ENCODE measurements around the gene DLGAP1.

Gene DLGAP1

GRCh38 chr18:3796434-3796833 is 658.7 kb downstream of the DLGAP1 start:
- Histone ChIP-seq H2BK5ac (ENCODE audit: low read length) (no peak overlapping the region), H2BK15ac (ENCODE audit: low read length) (no peak overlapping the region), H3K27me3 (ENCODE audit: control insufficient read depth in 3 of 3, insufficient read depth in 3 of 3, low read depth in 1 of 3, low read length in 3 of 3) (no peaks in the 10 kb centered on the region), H3K18ac (ENCODE audit: low read length) (no peak overlapping the region), H2BK12ac (ENCODE audit: low read length) (no peak overlapping the region), H3K9me3 (replicated peaks in 1 of 2; ENCODE audit: control insufficient read depth in 2 of 2, insufficient read depth in 1 of 2, low read depth in 1 of 2, low read length in 2 of 2) (no peaks in the 10 kb centered on the region), H4K91ac (ENCODE audit: low read depth, low read length, poor library complexity) (no peak overlapping the region), H3K4me2 (ENCODE audit: insufficient read depth, low read length, poor library complexity, severe bottlenecking) (no peak overlapping the region), H3K27ac (replicated peaks; ENCODE audit: low read length) (no peak overlapping the region), H3K4ac (ENCODE audit: low read length) (no peak overlapping the region), H3K4me3 (ENCODE audit: low read length in 2 of 2) (no peak overlapping the region), H3K9ac (ENCODE audit: low read depth, low read length, poor library complexity) (no peak overlapping the region), H2AFZ (ENCODE audit: low read length) (no peak overlapping the region), H3K23ac (ENCODE audit: low read depth, low read length, poor library complexity) (no peak overlapping the region), H2BK120ac (ENCODE audit: low read depth, low read length) (no peak overlapping the region), H2AK5ac (ENCODE audit: low read depth, low read length) (no peak overlapping the region), H3K36me3 (replicated peaks in 1 of 2; ENCODE audit: control insufficient read depth in 2 of 2, insufficient read depth in 2 of 2, low read length in 2 of 2) (no peaks in the 10 kb centered on the region), H3K4me1 (ENCODE audit: control insufficient read depth in 2 of 2, insufficient read depth in 1 of 2, low read depth in 1 of 2, low read length in 2 of 2) (peaks cover 5 to 7% of the 10 kb centered on the region in 2 donors), H4K8ac (ENCODE audit: low read depth, low read length) (no peak overlapping the region), H3K79me1 (ENCODE audit: low read depth, low read length) (no peaks in the 10 kb centered on the region), H3K14ac (ENCODE audit: low read length) (no peak overlapping the region)
- no CpG with 5 or more reads among the region's 6 CpGs for WGBS, 2 donors (ENCODE audit: extremely low coverage in 2 of 2, insufficient read length in 2 of 2, insufficient replicate concordance in 1 of 2)
- no peak for DNase-seq (ENCODE audit: low spot score)

- Histone ChIP-seq H2BK15ac (ENCODE audit: low read length) (no peak overlapping the region), H3K4me2 (ENCODE audit: insufficient read depth, low read length, poor library complexity, severe bottlenecking) (no peak overlapping the region), H3K18ac (ENCODE audit: low read length) (no peak overlapping the region), H2BK5ac (ENCODE audit: low read length) (no peak overlapping the region), H2AK5ac (ENCODE audit: low read depth, low read length) (no peak overlapping the region), H4K91ac (ENCODE audit: low read depth, low read length, poor library complexity) (no peak overlapping the region), H3K4me1 (ENCODE audit: control insufficient read depth in 2 of 2, insufficient read depth in 1 of 2, low read depth in 1 of 2, low read length in 2 of 2) (peaks cover 5 to 7% of the 10 kb centered on the region in 2 donors), H3K23ac (ENCODE audit: low read depth, low read length, poor library complexity) (no peak overlapping the region), H3K79me1 (ENCODE audit: low read depth, low read length) (no peaks in the 10 kb centered on the region), H2BK120ac (ENCODE audit: low read depth, low read length) (no peak overlapping the region), H3K4ac (ENCODE audit: low read length) (no peak overlapping the region), H3K14ac (ENCODE audit: low read length) (no peak overlapping the region), H3K27ac (replicated peaks; ENCODE audit: low read length) (no peak overlapping the region), H3K9ac (ENCODE audit: low read depth, low read length, poor library complexity) (no peak overlapping the region), H3K36me3 (replicated peaks in 1 of 2; ENCODE audit: control insufficient read depth in 2 of 2, insufficient read depth in 2 of 2, low read length in 2 of 2) (no peaks in the 10 kb centered on the region), H3K9me3 (replicated peaks in 1 of 2; ENCODE audit: control insufficient read depth in 2 of 2, insufficient read depth in 1 of 2, low read depth in 1 of 2, low read length in 2 of 2) (no peaks in the 10 kb centered on the region), H3K27me3 (ENCODE audit: control insufficient read depth in 3 of 3, insufficient read depth in 3 of 3, low read depth in 1 of 3, low read length in 3 of 3) (no peaks in the 10 kb centered on the region), H3K4me3 (ENCODE audit: low read length in 2 of 2) (no peak overlapping the region), H2BK12ac (ENCODE audit: low read length) (no peak overlapping the region), H2AFZ (ENCODE audit: low read length) (no peak overlapping the region), H4K8ac (ENCODE audit: low read depth, low read length) (no peak overlapping the region)
- no CpG with 5 or more reads among the region's 9 CpGs for WGBS, 2 donors (ENCODE audit: extremely low coverage in 2 of 2, insufficient read length in 2 of 2, insufficient replicate concordance in 1 of 2)
- DNase-seq (ENCODE audit: low spot score), result no peak
Observed at GRCh38 chr18:3794537-3795348, 660.4 kb downstream of the DLGAP1 start.

GRCh38 chr18:3793545-3793944 is 661.6 kb downstream of the DLGAP1 start:
- Histone ChIP-seq H3K4ac (ENCODE audit: low read length) (no peak overlapping the region), H2AK5ac (ENCODE audit: low read depth, low read length) (no peak overlapping the region), H3K14ac (ENCODE audit: low read length) (no peak overlapping the region), H3K4me2 (ENCODE audit: insufficient read depth, low read length, poor library complexity, severe bottlenecking) (no peak overlapping the region), H4K91ac (ENCODE audit: low read depth, low read length, poor library complexity) (no peak overlapping the region), H3K18ac (ENCODE audit: low read length) (peak overlapping the region; percentile 60), H3K27ac (replicated peaks; ENCODE audit: low read length) (no peak overlapping the region), H2BK15ac (ENCODE audit: low read length) (peak overlapping the region; percentile 3), H2BK5ac (ENCODE audit: low read length) (no peak overlapping the region), H3K79me1 (ENCODE audit: low read depth, low read length) (no peaks in the 10 kb centered on the region), H2BK12ac (ENCODE audit: low read length) (no peak overlapping the region), H3K36me3 (replicated peaks in 1 of 2; ENCODE audit: control insufficient read depth in 2 of 2, insufficient read depth in 2 of 2, low read length in 2 of 2) (no peaks in the 10 kb centered on the region), H2BK120ac (ENCODE audit: low read depth, low read length) (peak overlapping the region; percentile 11), H3K27me3 (ENCODE audit: control insufficient read depth in 3 of 3, insufficient read depth in 3 of 3, low read depth in 1 of 3, low read length in 3 of 3) (no peaks in the 10 kb centered on the region), H3K4me3 (ENCODE audit: low read length in 2 of 2) (no peak overlapping the region), H3K23ac (ENCODE audit: low read depth, low read length, poor library complexity) (no peak overlapping the region), H2AFZ (ENCODE audit: low read length) (no peak overlapping the region), H4K8ac (ENCODE audit: low read depth, low read length) (peak overlapping the region; percentile 85), H3K4me1 (ENCODE audit: control insufficient read depth in 2 of 2, insufficient read depth in 1 of 2, low read depth in 1 of 2, low read length in 2 of 2) (peaks cover 0 to 6% of the 10 kb centered on the region in 2 donors), H3K9me3 (replicated peaks in 1 of 2; ENCODE audit: control insufficient read depth in 2 of 2, insufficient read depth in 1 of 2, low read depth in 1 of 2, low read length in 2 of 2) (no peaks in the 10 kb centered on the region), H3K9ac (ENCODE audit: low read depth, low read length, poor library complexity) (no peak overlapping the region)
- no CpG with 5 or more reads among the region's 6 CpGs for WGBS, 2 donors (ENCODE audit: extremely low coverage in 2 of 2, insufficient read length in 2 of 2, insufficient replicate concordance in 1 of 2)
- DNase-seq (ENCODE audit: low spot score), result no peak

- no CpG with 5 or more reads among the region's 5 CpGs for WGBS, 2 donors (ENCODE audit: extremely low coverage in 2 of 2, insufficient read length in 2 of 2, insufficient replicate concordance in 1 of 2)
- no peak overlapping the region for H2BK5ac ChIP-seq (ENCODE audit: low read length)
Observed at GRCh38 chr18:3793111-3793510, 662.0 kb downstream of the DLGAP1 start.

More at GRCh38 chr18:3793111-3793510, 662.0 kb downstream of the DLGAP1 start:
- Histone ChIP-seq H2AFZ (ENCODE audit: low read length) (no peak overlapping the region), H2BK12ac (ENCODE audit: low read length) (no peak overlapping the region), H3K4me2 (ENCODE audit: insufficient read depth, low read length, poor library complexity, severe bottlenecking) (no peak overlapping the region), H3K79me1 (ENCODE audit: low read depth, low read length) (no peaks in the 10 kb centered on the region), H3K4me1 (ENCODE audit: control insufficient read depth in 2 of 2, insufficient read depth in 1 of 2, low read depth in 1 of 2, low read length in 2 of 2) (peaks cover 0 to 3% of the 10 kb centered on the region in 2 donors), H2AK5ac (ENCODE audit: low read depth, low read length) (peak overlapping the region; percentile 80), H2BK15ac (ENCODE audit: low read length) (peak overlapping the region; percentile 70), H3K36me3 (replicated peaks in 1 of 2; ENCODE audit: control insufficient read depth in 2 of 2, insufficient read depth in 2 of 2, low read length in 2 of 2) (no peaks in the 10 kb centered on the region), H3K27ac (replicated peaks; ENCODE audit: low read length) (no peak overlapping the region), H3K18ac (ENCODE audit: low read length) (peak overlapping the region; percentile 0), H3K4me3 (ENCODE audit: low read length in 2 of 2) (no peak overlapping the region), H3K4ac (ENCODE audit: low read length) (no peak overlapping the region), H3K9ac (ENCODE audit: low read depth, low read length, poor library complexity) (no peak overlapping the region), H2BK120ac (ENCODE audit: low read depth, low read length) (no peak overlapping the region), H3K27me3 (ENCODE audit: control insufficient read depth in 3 of 3, insufficient read depth in 3 of 3, low read depth in 1 of 3, low read length in 3 of 3) (no peaks in the 10 kb centered on the region), H3K9me3 (replicated peaks in 1 of 2; ENCODE audit: control insufficient read depth in 2 of 2, insufficient read depth in 1 of 2, low read depth in 1 of 2, low read length in 2 of 2) (no peaks in the 10 kb centered on the region), H3K23ac (ENCODE audit: low read depth, low read length, poor library complexity) (no peak overlapping the region), H4K8ac (ENCODE audit: low read depth, low read length) (no peak overlapping the region), H4K91ac (ENCODE audit: low read depth, low read length, poor library complexity) (no peak overlapping the region), H3K14ac (ENCODE audit: low read length) (no peak overlapping the region)
- no peak for DNase-seq (ENCODE audit: low spot score)

Measured in neuronal stem cell (in vitro differentiated cells).